SK-N-SH (cell line): Measurements from ENCODE around the gene RTN4RL1.

Source experiments
- CTCF ChIP-seq: fragments of 200-600 bp; sonication (generic); IDR thresholded peaks from 2 replicates; pipeline ENCODE4 v1.6.1; 2017; ENCODE audit warnings: antibody characterized with exemption, mild to moderate bottlenecking, moderate library complexity
- NFIC ChIP-seq: IDR thresholded peaks from 2 replicates; pipeline ENCODE4 v1.4.0; 2012; ENCODE audit warnings: borderline replicate concordance
- POLR2AphosphoS5 ChIP-seq: IDR thresholded peaks from 2 replicates; pipeline ENCODE4 v1.6.1; 2012; ENCODE audit warnings: low read depth, low read length
- RFX5 ChIP-seq: IDR thresholded peaks from 2 replicates; pipeline ENCODE4 v1.6.1; 2012; ENCODE audit warnings: mild to moderate bottlenecking, improper control_type of control experiment, low read length
- SIN3A ChIP-seq: IDR thresholded peaks from 2 replicates; pipeline ENCODE4 v1.6.1; 2012; ENCODE audit warnings: low read depth, mild to moderate bottlenecking, low read length, moderate library complexity, borderline replicate concordance
- TAF1 ChIP-seq: IDR thresholded peaks from 2 replicates; pipeline ENCODE4 v1.6.1; 2012; ENCODE audit warnings: low read depth, mild to moderate bottlenecking, low read length, moderate library complexity, borderline replicate concordance
- USF1 ChIP-seq: IDR thresholded peaks from 2 replicates; pipeline ENCODE4 v1.4.0; 2012; ENCODE audit warnings: low read depth, borderline replicate concordance
- TF ChIP-seq, protein P1 (sequence below): IDR thresholded peaks from 2 replicates; pipeline ENCODE4 v1.6.1; 2012; ENCODE audit warnings: mild to moderate bottlenecking, low read depth, low read length, moderate library complexity

GRCh38 chr17:2059547-2060384 lies 34.6 kb upstream of the RTN4RL1 start:
- TF ChIP-seq SIN3A (no peak), NFIC (no peak), TAF1 (no peak), CTCF (no peak), POLR2AphosphoS5 (no peak), RFX5 (no peak), USF1 (no peak)
- TF ChIP-seq, protein P1, sequence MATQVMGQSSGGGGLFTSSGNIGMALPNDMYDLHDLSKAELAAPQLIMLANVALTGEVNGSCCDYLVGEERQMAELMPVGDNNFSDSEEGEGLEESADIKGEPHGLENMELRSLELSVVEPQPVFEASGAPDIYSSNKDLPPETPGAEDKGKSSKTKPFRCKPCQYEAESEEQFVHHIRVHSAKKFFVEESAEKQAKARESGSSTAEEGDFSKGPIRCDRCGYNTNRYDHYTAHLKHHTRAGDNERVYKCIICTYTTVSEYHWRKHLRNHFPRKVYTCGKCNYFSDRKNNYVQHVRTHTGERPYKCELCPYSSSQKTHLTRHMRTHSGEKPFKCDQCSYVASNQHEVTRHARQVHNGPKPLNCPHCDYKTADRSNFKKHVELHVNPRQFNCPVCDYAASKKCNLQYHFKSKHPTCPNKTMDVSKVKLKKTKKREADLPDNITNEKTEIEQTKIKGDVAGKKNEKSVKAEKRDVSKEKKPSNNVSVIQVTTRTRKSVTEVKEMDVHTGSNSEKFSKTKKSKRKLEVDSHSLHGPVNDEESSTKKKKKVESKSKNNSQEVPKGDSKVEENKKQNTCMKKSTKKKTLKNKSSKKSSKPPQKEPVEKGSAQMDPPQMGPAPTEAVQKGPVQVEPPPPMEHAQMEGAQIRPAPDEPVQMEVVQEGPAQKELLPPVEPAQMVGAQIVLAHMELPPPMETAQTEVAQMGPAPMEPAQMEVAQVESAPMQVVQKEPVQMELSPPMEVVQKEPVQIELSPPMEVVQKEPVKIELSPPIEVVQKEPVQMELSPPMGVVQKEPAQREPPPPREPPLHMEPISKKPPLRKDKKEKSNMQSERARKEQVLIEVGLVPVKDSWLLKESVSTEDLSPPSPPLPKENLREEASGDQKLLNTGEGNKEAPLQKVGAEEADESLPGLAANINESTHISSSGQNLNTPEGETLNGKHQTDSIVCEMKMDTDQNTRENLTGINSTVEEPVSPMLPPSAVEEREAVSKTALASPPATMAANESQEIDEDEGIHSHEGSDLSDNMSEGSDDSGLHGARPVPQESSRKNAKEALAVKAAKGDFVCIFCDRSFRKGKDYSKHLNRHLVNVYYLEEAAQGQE: no peak
